ENCODE results near the gene CDH12.
"Not testable (repeated sequence)": the region's sequence is repeated elsewhere in the genome, so short reads cannot be mapped to it uniquely, and the experiment has no call there.

The CDH12 gene

DNA sequence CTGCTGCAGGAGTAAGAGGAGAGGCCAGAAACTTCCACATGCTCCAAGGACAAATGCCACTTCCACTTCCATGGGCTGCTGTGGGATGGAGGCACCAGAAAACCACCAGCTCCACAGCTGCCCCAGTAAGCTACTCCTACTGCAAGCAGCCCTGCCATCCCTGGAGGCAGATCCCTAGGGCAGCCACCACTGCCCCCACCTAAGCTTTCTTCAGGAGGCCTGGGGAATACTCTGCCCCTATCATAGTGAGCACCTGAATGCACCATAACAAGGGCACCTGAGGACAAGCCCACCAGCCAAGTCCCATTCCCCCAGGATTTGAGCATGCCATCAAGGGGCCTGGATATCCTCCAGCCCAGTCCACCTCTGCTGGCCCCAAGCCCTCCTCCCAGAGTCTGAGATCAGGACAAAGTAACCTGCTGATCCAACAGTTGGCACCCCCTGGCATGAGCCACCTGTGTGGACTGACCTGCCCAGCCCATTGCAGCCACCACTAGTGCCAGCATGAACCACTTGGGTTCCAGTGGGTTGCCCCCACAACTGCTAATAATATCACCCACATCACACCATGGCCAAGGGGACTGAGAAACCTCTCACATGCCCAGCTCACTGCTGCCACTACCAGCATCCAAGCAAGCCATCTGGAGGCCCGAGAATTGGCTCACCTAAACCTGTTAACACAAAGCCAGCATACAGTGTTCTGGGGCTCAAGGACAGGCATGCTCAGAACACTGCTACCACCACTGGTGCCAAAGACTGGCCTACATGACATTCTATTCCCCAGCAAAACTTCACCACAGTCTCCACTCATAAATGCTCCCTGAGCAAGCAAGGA lies 480.1 kb downstream of the CDH12 start:
- H3K4me1 ChIP-seq (ENCODE audit: control insufficient read depth, insufficient read depth, low read length): no peaks in the 10 kb centered on the region
- H3K9ac ChIP-seq (ENCODE audit: low read length): no peak overlapping the region
- H3K4me3 ChIP-seq (ENCODE audit: low read depth, low read length): no peak overlapping the region
- no peaks in the 10 kb centered on the region for H3K9me3 ChIP-seq (ENCODE audit: control insufficient read depth, insufficient read depth, low read depth, low read length)
- no peaks in the 10 kb centered on the region for H3K27me3 ChIP-seq (ENCODE audit: control insufficient read depth, insufficient read depth, low read length)
- no peaks in the 10 kb centered on the region for H3K36me3 ChIP-seq (ENCODE audit: control insufficient read depth, insufficient read depth, low read length)
- H3K27ac ChIP-seq (ENCODE audit: low read depth, low read length): no peak overlapping the region

DNA sequence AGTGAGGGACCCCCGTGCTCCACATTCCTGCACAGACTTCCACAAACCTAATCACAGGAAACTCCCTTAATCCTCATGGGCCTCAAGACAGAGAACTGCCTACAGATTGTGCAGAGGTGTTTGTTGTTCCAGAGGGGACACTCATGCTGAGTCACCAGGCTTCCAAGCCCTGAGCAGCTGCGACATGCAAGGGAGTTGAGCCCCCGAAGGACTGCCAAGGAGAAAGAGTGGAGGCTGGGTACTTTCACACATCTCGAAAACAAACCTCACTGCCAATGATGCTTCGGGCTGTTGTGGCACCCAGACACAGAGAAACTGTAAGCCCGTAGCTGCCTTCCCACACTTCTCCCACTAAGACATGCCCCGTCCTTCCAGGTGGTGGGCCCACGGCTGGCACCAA lies 480.8 kb downstream of the CDH12 start:
- Histone ChIP-seq H3K4me3 (ENCODE audit: low read depth, low read length) (no peak overlapping the region), H3K9ac (ENCODE audit: low read length) (no peak overlapping the region), H3K36me3 (ENCODE audit: control insufficient read depth, insufficient read depth, low read length) (no peaks in the 10 kb centered on the region), H3K27me3 (ENCODE audit: control insufficient read depth, insufficient read depth, low read length) (no peaks in the 10 kb centered on the region), H3K27ac (ENCODE audit: low read depth, low read length) (no peak overlapping the region), H3K4me1 (ENCODE audit: control insufficient read depth, insufficient read depth, low read length) (no peaks in the 10 kb centered on the region), H3K9me3 (ENCODE audit: control insufficient read depth, insufficient read depth, low read depth, low read length) (no peaks in the 10 kb centered on the region)

DNA sequence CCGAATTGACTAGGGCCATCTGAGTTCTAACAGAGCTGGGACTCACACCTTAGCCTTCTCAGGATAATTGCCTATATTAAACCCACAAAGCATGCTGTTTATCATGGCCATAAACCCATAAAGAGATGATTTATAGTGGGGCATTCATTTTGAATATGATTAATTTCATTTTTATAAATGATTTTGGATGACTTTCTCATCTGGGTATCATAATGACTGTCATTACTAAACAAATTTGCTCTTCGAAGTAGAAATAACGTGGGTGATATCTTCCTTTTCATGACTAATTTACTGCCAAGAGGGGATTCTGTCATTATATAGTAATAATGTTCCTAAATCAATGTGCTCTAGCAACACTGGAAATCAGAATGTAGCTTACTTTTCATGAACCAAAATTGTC lies 498.2 kb downstream of the CDH12 start:
- Histone ChIP-seq H3K4me3 (ENCODE audit: low read depth, low read length) (no peak overlapping the region), H3K36me3 (ENCODE audit: control insufficient read depth, insufficient read depth, low read length) (no peaks in the 10 kb centered on the region), H3K27ac (ENCODE audit: low read depth, low read length) (no peak overlapping the region), H3K9me3 (ENCODE audit: control insufficient read depth, insufficient read depth, low read depth, low read length) (no peaks in the 10 kb centered on the region), H3K9ac (ENCODE audit: low read length) (no peak overlapping the region), H3K4me1 (ENCODE audit: control insufficient read depth, insufficient read depth, low read length) (no peaks in the 10 kb centered on the region), H3K27me3 (ENCODE audit: control insufficient read depth, insufficient read depth, low read length) (no peaks in the 10 kb centered on the region)

DNA sequence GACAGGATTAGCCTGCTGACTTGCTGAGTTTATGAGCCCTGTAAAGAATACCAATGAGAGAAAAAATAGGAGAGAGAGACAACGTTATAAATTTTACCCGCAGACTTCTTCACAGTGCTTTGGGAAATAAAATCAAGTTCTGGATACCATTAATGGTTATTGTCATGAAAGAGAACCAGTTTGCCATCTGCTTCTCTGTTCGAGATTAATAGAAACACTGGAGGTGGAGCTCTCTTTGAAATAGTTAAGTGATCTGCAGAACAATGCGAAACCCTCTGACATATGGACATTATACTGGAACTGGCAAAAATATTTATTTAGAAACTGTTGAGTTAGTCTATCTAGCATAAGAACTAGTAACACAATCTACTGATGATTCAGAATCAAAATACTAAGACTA lies 500.7 kb downstream of the CDH12 start:
- H3K36me3 ChIP-seq (ENCODE audit: control insufficient read depth, insufficient read depth, low read length): no peaks in the 10 kb centered on the region
- H3K9me3 ChIP-seq (ENCODE audit: control insufficient read depth, insufficient read depth, low read depth, low read length): no peaks in the 10 kb centered on the region

DNA sequence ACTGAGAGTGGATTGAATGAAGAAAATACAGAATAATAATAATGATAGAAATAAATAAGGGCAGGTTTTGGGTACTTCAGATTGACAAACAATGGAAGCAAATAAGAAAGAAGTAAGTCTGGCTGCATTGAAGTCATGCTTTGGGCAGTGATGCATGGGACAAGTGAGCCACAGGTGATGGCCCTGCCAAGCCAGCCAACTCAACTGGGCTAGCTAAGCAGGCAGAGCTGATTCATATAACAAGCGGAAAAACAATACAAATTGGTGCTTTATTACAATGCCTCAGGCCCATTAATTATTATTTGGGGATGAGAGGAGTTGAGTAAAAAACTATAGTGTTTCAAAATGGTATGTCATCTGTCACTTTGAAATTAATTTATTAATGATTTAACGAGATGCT lies 502.0 kb downstream of the CDH12 start:
- no peak overlapping the region for H3K4me3 ChIP-seq (ENCODE audit: low read depth, low read length)
- H3K9me3 ChIP-seq (ENCODE audit: control insufficient read depth, insufficient read depth, low read depth, low read length): no peaks in the 10 kb centered on the region
- H3K27ac ChIP-seq (ENCODE audit: low read depth, low read length): no peak overlapping the region
- H3K4me1 ChIP-seq (ENCODE audit: control insufficient read depth, insufficient read depth, low read length): no peaks in the 10 kb centered on the region
- H3K36me3 ChIP-seq (ENCODE audit: control insufficient read depth, insufficient read depth, low read length): no peaks in the 10 kb centered on the region
- H3K27me3 ChIP-seq (ENCODE audit: control insufficient read depth, insufficient read depth, low read length): no peaks in the 10 kb centered on the region
- no peak overlapping the region for H3K9ac ChIP-seq (ENCODE audit: low read length)

More for the DNA sequence above, 500.7 kb downstream of the CDH12 start:
- Histone ChIP-seq H3K27ac (ENCODE audit: low read depth, low read length) (no peak overlapping the region), H3K4me1 (ENCODE audit: control insufficient read depth, insufficient read depth, low read length) (no peaks in the 10 kb centered on the region), H3K9ac (ENCODE audit: low read length) (no peak overlapping the region), H3K4me3 (ENCODE audit: low read depth, low read length) (no peak overlapping the region), H3K27me3 (ENCODE audit: control insufficient read depth, insufficient read depth, low read length) (no peaks in the 10 kb centered on the region)

DNA sequence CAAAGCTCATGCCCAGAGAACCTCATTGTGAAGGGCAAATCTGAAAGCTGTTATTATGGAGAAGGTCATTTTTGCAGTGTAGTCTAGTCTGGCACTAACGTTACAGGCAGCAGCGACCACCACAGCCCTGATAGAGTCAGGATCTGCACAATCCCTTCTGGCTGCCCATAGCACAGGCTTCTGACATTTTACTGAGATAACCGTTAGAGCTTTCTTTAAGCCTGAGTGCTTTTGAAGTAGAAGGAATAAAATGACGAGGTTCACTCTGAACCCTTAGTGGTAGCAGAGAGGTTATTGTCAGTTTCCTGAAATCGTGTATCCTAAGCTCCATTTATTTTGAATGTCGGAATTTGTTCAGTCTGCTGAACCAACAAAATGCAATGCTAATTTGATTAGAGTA lies 505.1 kb downstream of the CDH12 start:
- no peak overlapping the region for H3K4me3 ChIP-seq (ENCODE audit: low read depth, low read length)
- H3K27ac ChIP-seq (ENCODE audit: low read depth, low read length): no peak overlapping the region
- H3K9ac ChIP-seq (ENCODE audit: low read length): no peak overlapping the region
- no peaks in the 10 kb centered on the region for H3K36me3 ChIP-seq (ENCODE audit: control insufficient read depth, insufficient read depth, low read length)
- H3K9me3 ChIP-seq (ENCODE audit: control insufficient read depth, insufficient read depth, low read depth, low read length): no peaks in the 10 kb centered on the region
- no peaks in the 10 kb centered on the region for H3K4me1 ChIP-seq (ENCODE audit: control insufficient read depth, insufficient read depth, low read length)
- no peaks in the 10 kb centered on the region for H3K27me3 ChIP-seq (ENCODE audit: control insufficient read depth, insufficient read depth, low read length)

DNA sequence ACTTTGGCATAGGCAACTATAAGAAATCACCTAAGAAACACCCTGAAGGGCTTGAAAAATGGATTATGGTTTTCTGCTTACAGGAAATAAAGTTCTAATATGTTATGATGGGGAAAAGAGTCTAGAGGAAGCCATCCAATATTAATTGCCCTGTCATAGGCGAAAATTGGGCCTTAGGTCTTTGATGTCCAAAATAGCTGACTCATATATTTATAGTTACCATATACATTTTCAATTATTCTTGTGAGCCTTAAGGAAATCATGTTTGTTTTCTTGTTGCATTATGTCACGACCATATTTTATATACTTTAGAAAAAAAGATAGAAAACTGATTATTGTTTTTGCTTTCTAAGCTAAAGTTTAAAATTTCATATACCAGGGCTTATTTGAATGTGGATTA lies 509.1 kb downstream of the CDH12 start:
- Histone ChIP-seq H3K9ac (ENCODE audit: low read length) (no peak overlapping the region), H3K36me3 (ENCODE audit: control insufficient read depth, insufficient read depth, low read length) (no peaks in the 10 kb centered on the region), H3K9me3 (ENCODE audit: control insufficient read depth, insufficient read depth, low read depth, low read length) (no peaks in the 10 kb centered on the region), H3K27ac (ENCODE audit: low read depth, low read length) (no peak overlapping the region), H3K4me1 (ENCODE audit: control insufficient read depth, insufficient read depth, low read length) (no peaks in the 10 kb centered on the region), H3K4me3 (ENCODE audit: low read depth, low read length) (no peak overlapping the region), H3K27me3 (ENCODE audit: control insufficient read depth, insufficient read depth, low read length) (no peaks in the 10 kb centered on the region)

DNA sequence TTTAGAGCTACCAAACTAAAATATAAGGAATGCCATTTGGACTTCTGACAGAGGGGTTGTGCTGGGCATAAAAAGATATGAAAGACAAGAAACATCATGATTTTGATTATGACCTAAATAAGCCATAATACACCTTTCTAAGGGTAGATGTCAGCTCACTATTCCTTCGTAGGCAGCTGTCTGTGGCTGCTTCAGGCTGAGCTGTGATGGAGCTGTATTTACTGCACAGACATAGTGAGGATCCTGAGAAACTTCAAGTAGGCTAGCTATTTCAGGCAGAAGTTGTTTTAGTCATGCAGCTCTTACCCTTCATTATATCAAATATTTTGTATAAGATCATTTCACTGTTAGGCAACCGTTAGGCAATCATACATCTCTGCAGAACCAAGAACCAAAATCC lies 511.7 kb downstream of the CDH12 start:
- no peaks in the 10 kb centered on the region for H3K36me3 ChIP-seq (ENCODE audit: control insufficient read depth, insufficient read depth, low read length)
- no peak overlapping the region for H3K27ac ChIP-seq (ENCODE audit: low read depth, low read length)
- peaks cover 12% of the 10 kb centered on the region for H3K9me3 ChIP-seq (ENCODE audit: control insufficient read depth, insufficient read depth, low read depth, low read length)
- H3K4me1 ChIP-seq (ENCODE audit: control insufficient read depth, insufficient read depth, low read length): no peaks in the 10 kb centered on the region
- no peaks in the 10 kb centered on the region for H3K27me3 ChIP-seq (ENCODE audit: control insufficient read depth, insufficient read depth, low read length)
- no peak overlapping the region for H3K9ac ChIP-seq (ENCODE audit: low read length)
- H3K4me3 ChIP-seq (ENCODE audit: low read depth, low read length): no peak overlapping the region

DNA sequence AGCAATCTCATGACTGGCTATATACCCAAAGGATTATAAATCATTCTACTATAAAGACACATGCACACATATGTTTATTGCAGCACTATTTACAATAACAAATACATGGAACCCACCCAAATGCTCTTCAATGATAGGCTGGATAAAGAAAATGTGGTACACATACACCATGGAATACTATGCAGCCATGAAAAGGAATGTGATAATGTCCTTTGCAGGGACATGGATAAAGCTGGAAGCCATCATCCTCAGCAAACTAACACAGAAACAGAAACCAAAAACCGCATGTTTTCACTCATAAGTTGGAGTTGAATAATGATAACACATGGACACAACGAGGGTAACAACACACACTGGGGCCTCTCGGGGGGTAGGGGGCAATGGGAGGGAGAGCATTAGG lies 520.2 kb downstream of the CDH12 start:
- not testable (repeated sequence) for H3K4me1 ChIP-seq (ENCODE audit: control insufficient read depth, insufficient read depth, low read length); H3K9ac ChIP-seq (ENCODE audit: low read length); H3K4me3 ChIP-seq (ENCODE audit: low read depth, low read length); H3K36me3 ChIP-seq (ENCODE audit: control insufficient read depth, insufficient read depth, low read length); H3K27ac ChIP-seq (ENCODE audit: low read depth, low read length); H3K27me3 ChIP-seq (ENCODE audit: control insufficient read depth, insufficient read depth, low read length)
- H3K9me3 ChIP-seq (ENCODE audit: control insufficient read depth, insufficient read depth, low read depth, low read length): peaks cover 29% of the 10 kb centered on the region

DNA sequence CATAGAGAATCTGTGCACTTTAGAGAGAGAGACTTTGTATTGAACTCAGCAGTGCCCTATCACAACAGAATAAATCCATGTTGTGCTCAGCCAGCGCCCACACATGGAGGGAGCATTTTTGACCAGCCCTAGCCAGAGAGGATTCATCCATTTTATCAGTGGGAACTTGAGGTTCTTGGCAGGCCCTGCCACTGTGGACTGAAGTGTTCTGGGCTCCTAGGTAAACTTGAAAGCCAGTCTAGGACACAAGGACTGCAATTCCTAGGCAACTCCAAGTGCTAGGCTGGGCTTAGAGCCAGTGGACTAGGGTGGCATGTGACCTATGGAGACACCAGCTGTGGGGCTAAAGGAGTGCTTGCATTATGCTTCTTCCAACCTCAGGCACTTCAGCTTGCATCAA lies 523.5 kb downstream of the CDH12 start:
- Histone ChIP-seq H3K9ac (ENCODE audit: low read length) (no peak overlapping the region), H3K27me3 (ENCODE audit: control insufficient read depth, insufficient read depth, low read length) (no peaks in the 10 kb centered on the region), H3K4me1 (ENCODE audit: control insufficient read depth, insufficient read depth, low read length) (no peaks in the 10 kb centered on the region), H3K4me3 (ENCODE audit: low read depth, low read length) (no peak overlapping the region), H3K36me3 (ENCODE audit: control insufficient read depth, insufficient read depth, low read length) (no peaks in the 10 kb centered on the region), H3K27ac (ENCODE audit: low read depth, low read length) (no peak overlapping the region), H3K9me3 (ENCODE audit: control insufficient read depth, insufficient read depth, low read depth, low read length) (peaks cover 7% of the 10 kb centered on the region; the same call in 1 of the 2 replicates)

DNA sequence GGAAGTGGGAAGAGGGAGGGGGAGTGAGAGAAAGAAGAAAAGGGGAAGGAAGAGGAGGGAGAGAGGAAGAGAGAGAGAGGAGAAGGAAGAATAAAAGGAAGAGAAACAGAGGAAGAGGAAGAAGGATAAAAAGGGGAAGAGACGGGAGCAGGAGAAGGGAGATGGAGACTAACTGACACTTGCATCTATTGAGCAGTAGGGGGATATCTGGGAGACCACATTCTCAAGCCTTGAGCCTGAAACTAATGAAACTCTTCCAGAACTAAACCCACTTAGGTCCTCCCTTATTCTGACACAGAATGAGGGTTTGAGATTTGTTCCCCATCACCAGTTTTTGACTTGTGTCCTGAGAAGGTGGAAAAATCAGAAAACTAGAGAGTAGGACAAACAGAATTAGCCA lies 533.3 kb downstream of the CDH12 start:
- Histone ChIP-seq H3K9me3 (ENCODE audit: control insufficient read depth, insufficient read depth, low read depth, low read length) (no peaks in the 10 kb centered on the region), H3K9ac (ENCODE audit: low read length) (no peak overlapping the region), H3K36me3 (ENCODE audit: control insufficient read depth, insufficient read depth, low read length) (no peaks in the 10 kb centered on the region), H3K4me3 (ENCODE audit: low read depth, low read length) (no peak overlapping the region), H3K27me3 (ENCODE audit: control insufficient read depth, insufficient read depth, low read length) (no peaks in the 10 kb centered on the region), H3K27ac (ENCODE audit: low read depth, low read length) (no peak overlapping the region), H3K4me1 (ENCODE audit: control insufficient read depth, insufficient read depth, low read length) (no peaks in the 10 kb centered on the region)

Data from HUES6 (cell line).